K562 (cell line): ENCODE data around the gene XPC. TPM values are rescaled to one million over a fixed set of nuclear protein-coding genes. Genes with fewer than 3 reads are reported as not detected.

Experiments
- EHMT2 ChIP-seq: fragments of 450-650 bp; IDR thresholded peaks from 2 replicates; pipeline ENCODE4 v1.6.1; 2018; ENCODE audit warnings: antibody characterized with exemption
- HDAC2 ChIP-seq: fragments of 450-650 bp; IDR thresholded peaks from 2 replicates; pipeline ENCODE4 v1.6.1; 2016; ENCODE audit warnings: mild to moderate bottlenecking
- MTA1 ChIP-seq: fragments of 450-650 bp; IDR thresholded peaks from 2 replicates; pipeline ENCODE4 v1.6.1; 2017; ENCODE audit warnings: borderline replicate concordance
- MTA3 ChIP-seq: fragments of 450-650 bp; formaldehyde crosslinking; IDR thresholded peaks from 2 replicates; pipeline ENCODE4 v1.6.1; 2017; ENCODE audit warnings: mild to moderate bottlenecking, borderline replicate concordance
- MYNN ChIP-seq, 2 experiments: sonication (generic); formaldehyde crosslinking in 1 of 2; IDR thresholded peaks; 2 replicates each; pipeline versions ENCODE4 v1.5.0 to v1.6.1; 2016 to 2020; ENCODE audit warnings: antibody characterized with exemption in 1 of 2, missing genetic modification reagents in 1 of 2
- RAD21 ChIP-seq, 2 experiments: fragments of 250-450 bp in 1 of 2; fragments of 450-650 bp in 1 of 2; sonication (Bioruptor Pico) in 1 of 2; formaldehyde crosslinking in 1 of 2; IDR thresholded peaks in 1 of 2; conservative IDR thresholded peaks in 1 of 2; 2 replicates each; pipeline versions ENCODE4 v1.4.0 to v1.8.0; 2020 to 2022; ENCODE audit warnings: mild to moderate bottlenecking in 2 of 2, moderate library complexity in 1 of 2
- RFX1 ChIP-seq: fragments of 450-650 bp; IDR thresholded peaks from 2 replicates; pipeline ENCODE4 v1.6.1; 2016; ENCODE audit warnings: mild to moderate bottlenecking, moderate library complexity
- TBP ChIP-seq: optimal IDR thresholded peaks from 2 replicates; pipeline ENCODE3; 2011; ENCODE audit warnings: low read depth, low read length, improper control_type of control experiment
- TEAD4 ChIP-seq, 2 experiments: sonication (generic) in 1 of 2; formaldehyde crosslinking in 1 of 2; IDR thresholded peaks; 2 replicates each; pipeline versions ENCODE4 v1.6.1 to v1.8.0; 2012 to 2022; ENCODE audit warnings: borderline replicate concordance in 1 of 2, inconsistent platforms in 1 of 2, low read length in 1 of 2, mild to moderate bottlenecking in 1 of 2, missing genetic modification reagents in 1 of 2
- THRAP3 ChIP-seq: fragments of 450-650 bp; IDR thresholded peaks from 2 replicates; pipeline ENCODE4 v1.6.1; 2016; ENCODE audit warnings: mild to moderate bottlenecking, inconsistent platforms, borderline replicate concordance
- ZNF347 ChIP-seq: fragments of 450-650 bp; formaldehyde crosslinking; IDR thresholded peaks from 2 replicates; pipeline ENCODE4 v1.4.0; 2020; ENCODE audit warnings: low read depth, mild to moderate bottlenecking, moderate library complexity
- ZNF644 ChIP-seq: fragments of 200-800 bp; sonication (Bioruptor generic); IDR thresholded peaks from 2 replicates; pipeline ENCODE4 v1.6.1; 2016; ENCODE audit warnings: low read depth, missing genetic modification characterization, missing compliant biosample characterization
- polyA plus RNA-seq, 8 experiments: library from polyadenylated mRNA; depleted of rRNA in 4 of 8; stranded (reverse) in 5 of 8; unstranded in 3 of 8; fragments of >200 nt; fragmentation: Nextera tagmentation in 2 of 8; fragmentation: Illumina TruSeq in 1 of 8; extraction: Ambion mirVana in 2 of 8; extraction: Trizol in 1 of 8; gene quantifications; 2 replicates each; pipeline versions ENCODE4 v1.2.1 to v1.2.3, GENCODE V29; 2011 to 2014; ENCODE audit warnings: inconsistent platforms in 1 of 8, missing spikeins in 1 of 8
- total RNA-seq, 7 experiments: library from RNA; depleted of rRNA in 6 of 7; stranded (reverse); fragments of >200 nt in 6 of 7; fragmentation: Illumina TruSeq in 2 of 7; extraction: Trizol in 2 of 7; gene quantifications; 2 replicates each; pipeline versions ENCODE4 v1.2.1 to v1.2.3, GENCODE V29; 2011 to 2021; ENCODE audit warnings: low replicate concordance in 1 of 7
- TF ChIP-seq, protein P1 (sequence below): IDR thresholded peaks from 2 replicates; pipeline ENCODE4 v1.6.1; 2016; ENCODE audit warnings: missing genetic modification characterization, missing compliant biosample characterization
- TF ChIP-seq, protein P2 (sequence below): sonication (generic); formaldehyde crosslinking; IDR thresholded peaks from 2 replicates; pipeline ENCODE4 v1.8.0; 2022; ENCODE audit warnings: mild to moderate bottlenecking, missing genetic modification reagents
- TF ChIP-seq, protein P3 (sequence below): fragments of 450-650 bp; formaldehyde crosslinking; IDR thresholded peaks from 2 replicates; pipeline ENCODE4 v1.4.0; 2020; ENCODE audit warnings: mild to moderate bottlenecking, moderate library complexity
- TF ChIP-seq, protein P4 (sequence below): sonication (generic); formaldehyde crosslinking; IDR thresholded peaks from 2 replicates; pipeline ENCODE4 v1.8.1; 2023; ENCODE audit warnings: missing genetic modification reagents, mild to moderate bottlenecking, borderline replicate concordance

The XPC gene
- total and polyA plus RNA-seq, 9 of the 15 experiments (the other 6 are each of a cell fraction or from before 2014, with no cell fraction given): 3.8 to 54.7 (median 41.3) TPM

DNA sequence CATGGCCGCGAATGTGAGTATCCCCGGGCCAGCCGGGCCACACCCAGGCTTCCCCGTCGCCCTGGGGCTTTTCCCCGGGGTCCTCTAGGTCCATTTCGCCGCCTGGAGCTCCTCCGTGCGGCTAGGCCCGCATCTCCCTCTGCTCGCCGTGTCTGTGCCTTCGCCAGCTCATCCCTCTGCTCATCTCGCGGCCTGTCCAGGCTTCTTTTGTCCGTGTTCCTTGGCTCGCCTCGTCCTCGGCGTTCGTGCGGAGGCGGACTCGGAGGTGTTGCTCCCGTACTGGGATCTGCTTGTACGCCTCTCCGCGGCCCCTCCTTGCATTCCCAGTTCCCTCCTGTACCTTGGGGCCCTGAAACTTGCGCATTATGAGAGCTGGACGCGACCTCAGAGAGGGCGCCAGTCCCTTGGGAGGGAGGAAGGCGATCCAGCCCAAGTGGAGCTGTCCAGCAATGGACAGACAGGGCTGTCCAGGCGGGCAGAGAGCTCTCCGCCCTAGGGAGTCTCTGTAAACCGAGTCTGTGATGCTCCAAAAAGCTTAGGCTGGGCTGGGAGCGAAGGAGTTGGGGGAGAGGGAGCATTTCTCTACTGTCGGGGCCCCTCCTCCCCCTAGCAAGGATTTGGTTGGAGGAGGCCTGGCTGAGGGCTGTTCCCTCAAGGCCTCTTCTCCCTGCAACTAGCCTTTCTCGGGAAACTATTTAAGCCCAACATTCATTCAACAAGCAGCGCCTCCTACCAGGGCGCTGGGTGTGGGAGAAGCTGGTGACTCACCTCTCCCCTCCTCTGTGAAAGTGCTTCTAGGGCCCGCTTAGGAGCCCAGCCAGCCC, 53.0 kb downstream of the XPC start (continued):
- TF ChIP-seq HDAC2 (peak; percentile 92), TEAD4 (IDR thresholded peaks at IDR 0.05; ENCODE audit: low read length) (0 out of 2 replicates have a peak, but pooled peaks have one; percentile 6), TEAD4 (CRISPR knock-in tag; IDR thresholded peaks at IDR 0.05; ENCODE audit: borderline replicate concordance) (no peak), MTA3 (0 out of 2 replicates have a peak, but pooled peaks have one; percentile 62), RFX1 (no peak), ZNF347 (no peak), RAD21 (CRISPR knock-in tag; conservative IDR thresholded peaks at IDR 0.05 in 1 of 2, IDR thresholded peaks at IDR 0.05 in 1 of 2) (0 out of 4 replicates have a peak, but pooled peaks have one; percentile 12 to 14), TBP (peak; percentile 34), MTA1 (peak; percentile 20; the same call in 1 of the 2 replicates), ZNF644 (0 out of 2 replicates have a peak, but pooled peaks have one; percentile 8), THRAP3 (no peak; the same call in 1 of the 2 replicates), MYNN (IDR thresholded peaks at IDR 0.05) (peak; percentile 76; the same call in 1 of the 2 replicates), MYNN (CRISPR knock-in tag; IDR thresholded peaks at IDR 0.05) (no peak), EHMT2 (peak; percentile 98)
- TF ChIP-seq, protein P1, sequence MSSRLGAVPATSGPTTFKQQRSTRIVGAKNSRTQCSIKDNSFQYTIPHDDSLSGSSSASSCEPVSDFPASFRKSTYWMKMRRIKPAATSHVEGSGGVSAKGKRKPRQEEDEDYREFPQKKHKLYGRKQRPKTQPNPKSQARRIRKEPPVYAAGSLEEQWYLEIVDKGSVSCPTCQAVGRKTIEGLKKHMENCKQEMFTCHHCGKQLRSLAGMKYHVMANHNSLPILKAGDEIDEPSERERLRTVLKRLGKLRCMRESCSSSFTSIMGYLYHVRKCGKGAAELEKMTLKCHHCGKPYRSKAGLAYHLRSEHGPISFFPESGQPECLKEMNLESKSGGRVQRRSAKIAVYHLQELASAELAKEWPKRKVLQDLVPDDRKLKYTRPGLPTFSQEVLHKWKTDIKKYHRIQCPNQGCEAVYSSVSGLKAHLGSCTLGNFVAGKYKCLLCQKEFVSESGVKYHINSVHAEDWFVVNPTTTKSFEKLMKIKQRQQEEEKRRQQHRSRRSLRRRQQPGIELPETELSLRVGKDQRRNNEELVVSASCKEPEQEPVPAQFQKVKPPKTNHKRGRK (tag): peak; percentile 63; the same call in 1 of the 2 replicates
- TF ChIP-seq, protein P2, sequence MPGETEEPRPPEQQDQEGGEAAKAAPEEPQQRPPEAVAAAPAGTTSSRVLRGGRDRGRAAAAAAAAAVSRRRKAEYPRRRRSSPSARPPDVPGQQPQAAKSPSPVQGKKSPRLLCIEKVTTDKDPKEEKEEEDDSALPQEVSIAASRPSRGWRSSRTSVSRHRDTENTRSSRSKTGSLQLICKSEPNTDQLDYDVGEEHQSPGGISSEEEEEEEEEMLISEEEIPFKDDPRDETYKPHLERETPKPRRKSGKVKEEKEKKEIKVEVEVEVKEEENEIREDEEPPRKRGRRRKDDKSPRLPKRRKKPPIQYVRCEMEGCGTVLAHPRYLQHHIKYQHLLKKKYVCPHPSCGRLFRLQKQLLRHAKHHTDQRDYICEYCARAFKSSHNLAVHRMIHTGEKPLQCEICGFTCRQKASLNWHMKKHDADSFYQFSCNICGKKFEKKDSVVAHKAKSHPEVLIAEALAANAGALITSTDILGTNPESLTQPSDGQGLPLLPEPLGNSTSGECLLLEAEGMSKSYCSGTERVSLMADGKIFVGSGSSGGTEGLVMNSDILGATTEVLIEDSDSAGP (CRISPR knock-in tag): 0 out of 2 replicates have a peak, but pooled peaks have one; percentile 5
- TF ChIP-seq, protein P3, sequence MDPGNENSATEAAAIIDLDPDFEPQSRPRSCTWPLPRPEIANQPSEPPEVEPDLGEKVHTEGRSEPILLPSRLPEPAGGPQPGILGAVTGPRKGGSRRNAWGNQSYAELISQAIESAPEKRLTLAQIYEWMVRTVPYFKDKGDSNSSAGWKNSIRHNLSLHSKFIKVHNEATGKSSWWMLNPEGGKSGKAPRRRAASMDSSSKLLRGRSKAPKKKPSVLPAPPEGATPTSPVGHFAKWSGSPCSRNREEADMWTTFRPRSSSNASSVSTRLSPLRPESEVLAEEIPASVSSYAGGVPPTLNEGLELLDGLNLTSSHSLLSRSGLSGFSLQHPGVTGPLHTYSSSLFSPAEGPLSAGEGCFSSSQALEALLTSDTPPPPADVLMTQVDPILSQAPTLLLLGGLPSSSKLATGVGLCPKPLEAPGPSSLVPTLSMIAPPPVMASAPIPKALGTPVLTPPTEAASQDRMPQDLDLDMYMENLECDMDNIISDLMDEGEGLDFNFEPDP (CRISPR knock-in tag): no peak
- TF ChIP-seq, protein P4, sequence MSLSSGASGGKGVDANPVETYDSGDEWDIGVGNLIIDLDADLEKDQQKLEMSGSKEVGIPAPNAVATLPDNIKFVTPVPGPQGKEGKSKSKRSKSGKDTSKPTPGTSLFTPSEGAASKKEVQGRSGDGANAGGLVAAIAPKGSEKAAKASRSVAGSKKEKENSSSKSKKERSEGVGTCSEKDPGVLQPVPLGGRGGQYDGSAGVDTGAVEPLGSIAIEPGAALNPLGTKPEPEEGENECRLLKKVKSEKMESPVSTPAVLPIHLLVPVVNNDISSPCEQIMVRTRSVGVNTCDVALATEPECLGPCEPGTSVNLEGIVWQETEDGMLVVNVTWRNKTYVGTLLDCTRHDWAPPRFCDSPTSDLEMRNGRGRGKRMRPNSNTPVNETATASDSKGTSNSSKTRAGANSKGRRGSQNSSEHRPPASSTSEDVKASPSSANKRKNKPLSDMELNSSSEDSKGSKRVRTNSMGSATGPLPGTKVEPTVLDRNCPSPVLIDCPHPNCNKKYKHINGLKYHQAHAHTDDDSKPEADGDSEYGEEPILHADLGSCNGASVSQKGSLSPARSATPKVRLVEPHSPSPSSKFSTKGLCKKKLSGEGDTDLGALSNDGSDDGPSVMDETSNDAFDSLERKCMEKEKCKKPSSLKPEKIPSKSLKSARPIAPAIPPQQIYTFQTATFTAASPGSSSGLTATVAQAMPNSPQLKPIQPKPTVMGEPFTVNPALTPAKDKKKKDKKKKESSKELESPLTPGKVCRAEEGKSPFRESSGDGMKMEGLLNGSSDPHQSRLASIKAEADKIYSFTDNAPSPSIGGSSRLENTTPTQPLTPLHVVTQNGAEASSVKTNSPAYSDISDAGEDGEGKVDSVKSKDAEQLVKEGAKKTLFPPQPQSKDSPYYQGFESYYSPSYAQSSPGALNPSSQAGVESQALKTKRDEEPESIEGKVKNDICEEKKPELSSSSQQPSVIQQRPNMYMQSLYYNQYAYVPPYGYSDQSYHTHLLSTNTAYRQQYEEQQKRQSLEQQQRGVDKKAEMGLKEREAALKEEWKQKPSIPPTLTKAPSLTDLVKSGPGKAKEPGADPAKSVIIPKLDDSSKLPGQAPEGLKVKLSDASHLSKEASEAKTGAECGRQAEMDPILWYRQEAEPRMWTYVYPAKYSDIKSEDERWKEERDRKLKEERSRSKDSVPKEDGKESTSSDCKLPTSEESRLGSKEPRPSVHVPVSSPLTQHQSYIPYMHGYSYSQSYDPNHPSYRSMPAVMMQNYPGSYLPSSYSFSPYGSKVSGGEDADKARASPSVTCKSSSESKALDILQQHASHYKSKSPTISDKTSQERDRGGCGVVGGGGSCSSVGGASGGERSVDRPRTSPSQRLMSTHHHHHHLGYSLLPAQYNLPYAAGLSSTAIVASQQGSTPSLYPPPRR (CRISPR knock-in tag): 0 out of 2 replicates have a peak, but pooled peaks have one; percentile 85
